HCT116 (cell line): ENCODE results near the gene IKZF3. TPM values are rescaled to one million over a fixed set of nuclear protein-coding genes. Genes with fewer than 3 reads are reported as not detected.

Experiments
- ATAC-seq: fragments of 200-7000 bp; cut with Tn5 transposase; 2 replicates; pipeline ENCODE4 v1.9.1; 2020; ENCODE audit warnings: mild to moderate bottlenecking, moderate library complexity
- BruUV-seq: library from RNA; stranded (reverse); fragments of 400-500 nt; replicated peaks from 2 replicates; lab custom pipeline; 2021; lab: Mats Ljungman, UMichigan
- CTCF ChIA-PET: fragments of 300-600 bp; sonication (Branson Sonifier 250); formaldehyde crosslinking; loops from one replicate; lab custom pipeline; 2021; ENCODE audit warnings: antibody characterized with exemption; lab: Charles Lee
- POLR2A ChIA-PET: fragments of 300-600, 350-600 bp; sonication (Branson Sonifier 250); formaldehyde crosslinking; loops from one replicate; lab custom pipeline; 2021; ENCODE audit warnings: antibody characterized with exemption; lab: Charles Lee
- RAD21 ChIA-PET, 2 experiments: fragments of 300-600 bp; sonication (Branson Sonifier 250); formaldehyde crosslinking; loops; one replicate each; lab custom pipeline; 2023; ENCODE audit warnings: low total read pairs in 2 of 2; ENCODE audit not compliant: uncharacterized antibody in 2 of 2, unreplicated experiment in 2 of 2, low non-redundant PET in 1 of 2; lab: Charles Lee
- DNase-seq: peaks from one replicate; pipeline ENCODE4 v3.0.0-alpha.2; 2010; ENCODE audit warnings: low read depth, low spot score
- H2AFZ ChIP-seq: fragments of 200-600 bp; shearing (Covaris generic), sonication (generic); 2 replicates; pipeline ENCODE4 v1.6.1; 2017; ENCODE audit warnings: low read depth, mixed run types, mixed read lengths, antibody characterized with exemption, low read length; ENCODE audit not compliant: poor library complexity, severe bottlenecking
- H3K27ac ChIP-seq: 2 replicates; pipeline ENCODE4 v1.5.1; 2012; ENCODE audit warnings: low read depth, low read length
- H3K27me3 ChIP-seq: fragments of 200-600 bp; sonication (generic); 2 replicates; pipeline ENCODE4 v1.6.1; 2016; ENCODE audit warnings: mixed run types, low read length, mixed read lengths; ENCODE audit not compliant: insufficient read depth
- H3K36me3 ChIP-seq, 2 experiments: fragments of 200-500 bp in 1 of 2; fragments of 200-600 bp in 1 of 2; sonication (Bioruptor generic) in 1 of 2; sonication (generic) in 1 of 2; 2 replicates each; pipeline versions ENCODE4 v1.5.1 to v1.6.1; 2014 to 2016; ENCODE audit warnings: low read length in 2 of 2, inconsistent platforms in 1 of 2, mixed read lengths in 1 of 2, mixed run types in 1 of 2; ENCODE audit not compliant: insufficient read depth in 2 of 2, control insufficient read depth in 1 of 2
- H3K4me1 ChIP-seq, 2 experiments: fragments of 200-600 bp in 1 of 2; sonication (generic) in 1 of 2; 2 replicates each; pipeline versions ENCODE4 v1.5.1 to v1.6.1; 2012 to 2017; ENCODE audit warnings: low read length in 2 of 2, inconsistent platforms in 1 of 2, mild to moderate bottlenecking in 1 of 2, mixed read lengths in 1 of 2, mixed run types in 1 of 2, moderate library complexity in 1 of 2; ENCODE audit not compliant: insufficient read depth in 2 of 2, control insufficient read depth in 1 of 2
- H3K4me2 ChIP-seq: fragments of 200-600 bp; sonication (generic); 2 replicates; pipeline ENCODE4 v1.6.1; 2017; ENCODE audit warnings: mixed run types, low read length, mixed read lengths
- H3K4me3 ChIP-seq, 2 experiments: fragments of 200-600 bp in 1 of 2; sonication (generic) in 1 of 2; replicated peaks in 1 of 2; 2 replicates each; pipeline ENCODE4 v1.5.1; 2011 to 2016; ENCODE audit warnings: low read length in 2 of 2, control low read depth in 1 of 2, low read depth in 1 of 2, mild to moderate bottlenecking in 1 of 2, mixed read lengths in 1 of 2, mixed run types in 1 of 2
- H3K79me2 ChIP-seq: fragments of 200-600 bp; sonication (generic); 2 replicates; pipeline ENCODE4 v1.6.1; 2017; ENCODE audit warnings: mild to moderate bottlenecking, mixed run types, low read length, moderate library complexity, mixed read lengths; ENCODE audit not compliant: insufficient read depth
- H3K9ac ChIP-seq: fragments of 200-600 bp; sonication (generic); 2 replicates; pipeline ENCODE4 v1.6.1; 2016; ENCODE audit warnings: low read length, mixed read lengths
- H3K9me2 ChIP-seq: fragments of 200-600 bp; sonication (generic), shearing (Covaris generic); 2 replicates; pipeline ENCODE4 v1.6.1; 2017; ENCODE audit warnings: mixed run types, mild to moderate bottlenecking, moderate library complexity; ENCODE audit not compliant: insufficient read depth
- H3K9me3 ChIP-seq, 2 experiments: fragments of 200-500 bp in 1 of 2; fragments of 200-600 bp in 1 of 2; sonication (Bioruptor generic) in 1 of 2; sonication (generic) in 1 of 2; 2 replicates each; pipeline ENCODE4 v1.6.1; 2014 to 2017; ENCODE audit warnings: low read length in 2 of 2, mixed read lengths in 2 of 2, inconsistent platforms in 1 of 2, low read depth in 1 of 2, mild to moderate bottlenecking in 1 of 2, mixed run types in 1 of 2, moderate library complexity in 1 of 2; ENCODE audit not compliant: control insufficient read depth in 1 of 2, insufficient read depth in 1 of 2
- H4K20me1 ChIP-seq: fragments of 200-600 bp; sonication (generic), shearing (Covaris generic); 2 replicates; pipeline ENCODE4 v1.6.1; 2017; ENCODE audit warnings: mixed run types, mild to moderate bottlenecking, moderate library complexity; ENCODE audit not compliant: insufficient read depth
- CEBPB ChIP-seq: IDR thresholded peaks from 2 replicates; pipeline ENCODE4 v1.6.1; 2012; ENCODE audit warnings: low read depth
- EGR1 ChIP-seq: IDR thresholded peaks from 2 replicates; pipeline ENCODE4 v1.6.1; 2012; ENCODE audit warnings: low read depth
- EZH2phosphoT487 ChIP-seq: fragments of 200-600 bp; IDR thresholded peaks from 2 replicates; pipeline ENCODE4 v1.6.1; 2018; ENCODE audit warnings: antibody characterized with exemption, borderline replicate concordance
- FOSL1 ChIP-seq: IDR thresholded peaks from 2 replicates; pipeline ENCODE4 v1.6.1; 2012; ENCODE audit warnings: low read depth
- POLR2A ChIP-seq: IDR thresholded peaks from 2 replicates; pipeline ENCODE4 v1.7.0; 2011; ENCODE audit warnings: borderline replicate concordance; ENCODE audit not compliant: insufficient read depth, insufficient read length; ENCODE audit errors: extremely low read depth
- POLR2AphosphoS5 ChIP-seq: IDR thresholded peaks from 2 replicates; pipeline ENCODE4 v1.6.1; 2011; ENCODE audit warnings: mild to moderate bottlenecking, low read depth, low read length, moderate library complexity
- RAD21 ChIP-seq: IDR thresholded peaks from 2 replicates; pipeline ENCODE4 v1.6.1; 2012; ENCODE audit warnings: low read depth, mild to moderate bottlenecking
- SP1 ChIP-seq: IDR thresholded peaks from 2 replicates; pipeline ENCODE4 v1.6.1; 2012; ENCODE audit warnings: low read depth
- SRF ChIP-seq: IDR thresholded peaks from 2 replicates; pipeline ENCODE4 v1.6.1; 2012; ENCODE audit warnings: low read depth
- TCF7L2 ChIP-seq: IDR thresholded peaks from 2 replicates; pipeline ENCODE4 v1.7.0; 2011; ENCODE audit warnings: borderline replicate concordance, inconsistent platforms; ENCODE audit not compliant: insufficient read depth, insufficient read length; ENCODE audit errors: extremely low read depth
- YY1 ChIP-seq: IDR thresholded peaks from 2 replicates; pipeline ENCODE4 v1.6.1; 2011; ENCODE audit warnings: low read length, low read depth, moderate library complexity, mild to moderate bottlenecking; ENCODE audit not compliant: insufficient replicate concordance; ENCODE audit errors: extremely low read depth
- intact Hi-C: fragments of 100-400 bp; cut with micrococcal nuclease; formaldehyde crosslinking; loops from 2 replicates; pipeline ENCODE4 v1.10.0; 2022
- total RNA-seq: library from RNA; stranded (reverse); gene quantifications from one replicate; pipeline ENCODE4 v1.2.1, GENCODE V29; 2021; ENCODE audit not compliant: unreplicated experiment
- TF ChIP-seq, protein P1 (sequence below): IDR thresholded peaks from 2 replicates; pipeline ENCODE4 v1.6.1; 2012
- TF ChIP-seq, protein P2 (sequence below): IDR thresholded peaks from 2 replicates; pipeline ENCODE4 v1.6.1; 2011; ENCODE audit warnings: mild to moderate bottlenecking, low read length, moderate library complexity; ENCODE audit not compliant: insufficient replicate concordance; ENCODE audit errors: extremely low read depth
- TF ChIP-seq, protein P3 (sequence below): IDR thresholded peaks from 2 replicates; pipeline ENCODE4 v1.6.1; 2012
- TF ChIP-seq, protein P4 (sequence below): IDR thresholded peaks from 2 replicates; pipeline ENCODE4 v1.6.1; 2012; ENCODE audit warnings: low read depth

The IKZF3 gene
- total RNA-seq, 1 experiment from 2014 or later = 0.30 TPM

DNA sequence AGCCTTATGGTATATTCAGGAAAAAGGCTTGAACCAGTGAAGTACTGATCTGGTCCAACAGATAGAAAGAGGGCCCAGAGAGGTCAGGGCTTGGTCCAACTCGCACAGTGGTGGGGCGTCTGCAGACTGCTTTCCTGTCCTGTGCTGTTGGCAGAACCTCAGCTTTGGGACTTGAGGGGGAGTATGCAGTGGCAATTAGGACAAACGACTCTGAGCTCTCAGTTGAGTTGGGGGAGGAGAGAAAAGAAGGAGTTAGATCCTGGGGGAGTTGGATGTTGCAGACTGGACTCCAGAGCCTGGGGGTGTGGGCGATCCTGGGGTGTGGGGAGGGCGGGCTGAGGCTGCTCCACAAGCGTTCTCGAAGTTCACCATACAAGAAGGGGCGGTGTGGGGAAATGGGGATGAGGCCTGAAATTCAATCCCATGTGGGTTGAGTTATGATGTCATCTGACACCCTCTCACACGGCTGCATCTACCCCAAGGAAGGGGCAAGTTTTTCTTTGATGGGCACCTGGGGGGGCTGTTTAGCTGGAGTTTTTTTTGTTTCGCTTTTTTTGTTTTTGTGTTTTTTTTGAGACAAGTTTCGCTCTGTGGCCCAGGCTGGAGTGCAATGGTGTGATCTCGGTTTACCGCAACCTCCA, 111.8 kb downstream of the IKZF3 start:
- no TSS peak for BruUV-seq
- Histone ChIP-seq H3K4me3 (no peak overlapping the region), H3K36me3 (no peaks in the 10 kb centered on the region), H3K9me2 (no peaks in the 10 kb centered on the region), H3K4me2 (no peak overlapping the region), H3K4me1 (peaks cover 33 to 55% of the 10 kb centered on the region in 2 experiments), H2AFZ (no peak overlapping the region), H3K27ac (no peak overlapping the region; the same call in 1 of the 2 replicates), H3K79me2 (no peaks in the 10 kb centered on the region), H4K20me1 (no peaks in the 10 kb centered on the region), H3K9ac (no peak overlapping the region), H3K27me3 (no peaks in the 10 kb centered on the region), H3K9me3 (no peaks in the 10 kb centered on the region)
- ATAC-seq (no peak), DNase-seq (no peak)
- ChIA-PET RAD21 (interaction anchor here (0.7 to 1.1 kb wide), 3 partner anchors 27 to 129 kb away, joined by 3 to 5 read pairs (median 4); no protein-coding TSS in a partner anchor), POLR2A (interaction anchor here (0.7 to 1.0 kb wide), 2 partner anchors 8 to 60 kb away, joined by 3 read pairs; no protein-coding TSS in a partner anchor), CTCF (interaction anchor here (1.1 to 2.1 kb wide), 5 partner anchors 13 to 131 kb away, joined by 3 to 14 read pairs (median 6); partner anchors contain the start of genes MIEN1 and PGAP3)
- TF ChIP-seq, protein P1, sequence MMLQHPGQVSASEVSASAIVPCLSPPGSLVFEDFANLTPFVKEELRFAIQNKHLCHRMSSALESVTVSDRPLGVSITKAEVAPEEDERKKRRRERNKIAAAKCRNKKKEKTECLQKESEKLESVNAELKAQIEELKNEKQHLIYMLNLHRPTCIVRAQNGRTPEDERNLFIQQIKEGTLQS = no peak
- TF ChIP-seq, protein P2, sequence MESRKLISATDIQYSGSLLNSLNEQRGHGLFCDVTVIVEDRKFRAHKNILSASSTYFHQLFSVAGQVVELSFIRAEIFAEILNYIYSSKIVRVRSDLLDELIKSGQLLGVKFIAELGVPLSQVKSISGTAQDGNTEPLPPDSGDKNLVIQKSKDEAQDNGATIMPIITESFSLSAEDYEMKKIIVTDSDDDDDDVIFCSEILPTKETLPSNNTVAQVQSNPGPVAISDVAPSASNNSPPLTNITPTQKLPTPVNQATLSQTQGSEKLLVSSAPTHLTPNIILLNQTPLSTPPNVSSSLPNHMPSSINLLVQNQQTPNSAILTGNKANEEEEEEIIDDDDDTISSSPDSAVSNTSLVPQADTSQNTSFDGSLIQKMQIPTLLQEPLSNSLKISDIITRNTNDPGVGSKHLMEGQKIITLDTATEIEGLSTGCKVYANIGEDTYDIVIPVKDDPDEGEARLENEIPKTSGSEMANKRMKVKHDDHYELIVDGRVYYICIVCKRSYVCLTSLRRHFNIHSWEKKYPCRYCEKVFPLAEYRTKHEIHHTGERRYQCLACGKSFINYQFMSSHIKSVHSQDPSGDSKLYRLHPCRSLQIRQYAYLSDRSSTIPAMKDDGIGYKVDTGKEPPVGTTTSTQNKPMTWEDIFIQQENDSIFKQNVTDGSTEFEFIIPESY = no peak
- TF ChIP-seq SP1 = no peak
- TF ChIP-seq EZH2phosphoT487 = no peak
- no peak for TF ChIP-seq FOSL1
- TF ChIP-seq, protein P3, sequence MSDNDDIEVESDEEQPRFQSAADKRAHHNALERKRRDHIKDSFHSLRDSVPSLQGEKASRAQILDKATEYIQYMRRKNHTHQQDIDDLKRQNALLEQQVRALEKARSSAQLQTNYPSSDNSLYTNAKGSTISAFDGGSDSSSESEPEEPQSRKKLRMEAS = no peak
- no peak for TF ChIP-seq YY1
- TF ChIP-seq POLR2AphosphoS5 = no peak
- no peak for TF ChIP-seq CEBPB
- no peak for TF ChIP-seq EGR1
- no peak for TF ChIP-seq SRF
- TF ChIP-seq, protein P4, sequence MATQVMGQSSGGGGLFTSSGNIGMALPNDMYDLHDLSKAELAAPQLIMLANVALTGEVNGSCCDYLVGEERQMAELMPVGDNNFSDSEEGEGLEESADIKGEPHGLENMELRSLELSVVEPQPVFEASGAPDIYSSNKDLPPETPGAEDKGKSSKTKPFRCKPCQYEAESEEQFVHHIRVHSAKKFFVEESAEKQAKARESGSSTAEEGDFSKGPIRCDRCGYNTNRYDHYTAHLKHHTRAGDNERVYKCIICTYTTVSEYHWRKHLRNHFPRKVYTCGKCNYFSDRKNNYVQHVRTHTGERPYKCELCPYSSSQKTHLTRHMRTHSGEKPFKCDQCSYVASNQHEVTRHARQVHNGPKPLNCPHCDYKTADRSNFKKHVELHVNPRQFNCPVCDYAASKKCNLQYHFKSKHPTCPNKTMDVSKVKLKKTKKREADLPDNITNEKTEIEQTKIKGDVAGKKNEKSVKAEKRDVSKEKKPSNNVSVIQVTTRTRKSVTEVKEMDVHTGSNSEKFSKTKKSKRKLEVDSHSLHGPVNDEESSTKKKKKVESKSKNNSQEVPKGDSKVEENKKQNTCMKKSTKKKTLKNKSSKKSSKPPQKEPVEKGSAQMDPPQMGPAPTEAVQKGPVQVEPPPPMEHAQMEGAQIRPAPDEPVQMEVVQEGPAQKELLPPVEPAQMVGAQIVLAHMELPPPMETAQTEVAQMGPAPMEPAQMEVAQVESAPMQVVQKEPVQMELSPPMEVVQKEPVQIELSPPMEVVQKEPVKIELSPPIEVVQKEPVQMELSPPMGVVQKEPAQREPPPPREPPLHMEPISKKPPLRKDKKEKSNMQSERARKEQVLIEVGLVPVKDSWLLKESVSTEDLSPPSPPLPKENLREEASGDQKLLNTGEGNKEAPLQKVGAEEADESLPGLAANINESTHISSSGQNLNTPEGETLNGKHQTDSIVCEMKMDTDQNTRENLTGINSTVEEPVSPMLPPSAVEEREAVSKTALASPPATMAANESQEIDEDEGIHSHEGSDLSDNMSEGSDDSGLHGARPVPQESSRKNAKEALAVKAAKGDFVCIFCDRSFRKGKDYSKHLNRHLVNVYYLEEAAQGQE = no peak
- TF ChIP-seq POLR2A = no peak
- no peak for TF ChIP-seq RAD21
- no peak for TF ChIP-seq TCF7L2
- intact Hi-C loops = loop anchor here (5.0 kb wide), 1 partner anchor 80 kb away; no protein-coding TSS in a partner anchor
